ENCODE data around the gene SLC35F3. TPM values are rescaled to one million over a fixed set of nuclear protein-coding genes. Genes with fewer than 3 reads are reported as not detected.

The SLC35F3 gene
- polyA plus RNA-seq, 1 experiment = 0.06 TPM

GRCh38 chr1:234216116-234216703 lies 311.7 kb downstream of the SLC35F3 start:
- no peak for DNase-seq (ENCODE audit: low read depth)
- CTCF ChIA-PET = interaction anchor here (0.6 kb wide), 1 partner anchor 94 kb away, joined by 3 read pairs; no protein-coding TSS in a partner anchor
- TF ChIP-seq, protein P1, sequence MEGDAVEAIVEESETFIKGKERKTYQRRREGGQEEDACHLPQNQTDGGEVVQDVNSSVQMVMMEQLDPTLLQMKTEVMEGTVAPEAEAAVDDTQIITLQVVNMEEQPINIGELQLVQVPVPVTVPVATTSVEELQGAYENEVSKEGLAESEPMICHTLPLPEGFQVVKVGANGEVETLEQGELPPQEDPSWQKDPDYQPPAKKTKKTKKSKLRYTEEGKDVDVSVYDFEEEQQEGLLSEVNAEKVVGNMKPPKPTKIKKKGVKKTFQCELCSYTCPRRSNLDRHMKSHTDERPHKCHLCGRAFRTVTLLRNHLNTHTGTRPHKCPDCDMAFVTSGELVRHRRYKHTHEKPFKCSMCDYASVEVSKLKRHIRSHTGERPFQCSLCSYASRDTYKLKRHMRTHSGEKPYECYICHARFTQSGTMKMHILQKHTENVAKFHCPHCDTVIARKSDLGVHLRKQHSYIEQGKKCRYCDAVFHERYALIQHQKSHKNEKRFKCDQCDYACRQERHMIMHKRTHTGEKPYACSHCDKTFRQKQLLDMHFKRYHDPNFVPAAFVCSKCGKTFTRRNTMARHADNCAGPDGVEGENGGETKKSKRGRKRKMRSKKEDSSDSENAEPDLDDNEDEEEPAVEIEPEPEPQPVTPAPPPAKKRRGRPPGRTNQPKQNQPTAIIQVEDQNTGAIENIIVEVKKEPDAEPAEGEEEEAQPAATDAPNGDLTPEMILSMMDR (IDR thresholded peaks at IDR 0.05; ENCODE audit: insufficient read depth, low read depth, low read length) = no peak
- Histone ChIP-seq H3K36me3 (ENCODE audit: control insufficient read depth, insufficient read depth, low read length) (no peaks in the 10 kb centered on the region), H3K27me3 (ENCODE audit: control insufficient read depth, insufficient read depth, low read length) (peaks cover 9% of the 10 kb centered on the region), H3K4me3 (ENCODE audit: low read depth, low read length) (no peak overlapping the region)
- POLR2A ChIA-PET = no interaction called here

DNA sequence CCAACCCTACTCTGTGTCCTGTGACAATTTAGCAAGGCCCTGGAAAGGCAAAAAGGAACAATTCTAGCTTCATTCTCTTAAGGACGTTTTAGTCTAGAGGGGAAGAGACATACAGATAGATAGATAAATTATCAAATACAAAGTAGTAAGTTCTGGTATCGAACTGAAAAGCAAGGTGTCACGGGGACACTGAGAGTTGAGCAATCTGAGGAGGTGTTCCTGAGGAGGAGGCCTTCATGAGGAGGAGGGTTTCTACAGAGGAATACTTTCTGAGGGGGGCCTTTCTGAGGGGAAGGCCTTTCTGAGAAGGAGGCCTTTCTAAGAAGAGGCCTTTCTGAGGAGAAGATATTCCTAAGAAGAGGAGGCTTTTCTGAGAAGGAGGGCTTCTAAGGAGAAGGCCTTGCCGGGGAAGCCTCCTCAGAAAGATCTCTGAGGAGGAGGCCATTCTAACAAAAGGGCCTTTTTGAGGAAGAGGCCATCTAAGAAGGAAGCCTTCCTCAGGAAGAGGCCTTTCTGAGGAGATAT lies 312.9 kb downstream of the SLC35F3 start:
- no peak overlapping the region for H3K4me3 ChIP-seq (ENCODE audit: low read depth, low read length)
- H3K36me3 ChIP-seq (ENCODE audit: control insufficient read depth, insufficient read depth, low read length) = no peaks in the 10 kb centered on the region
- TF ChIP-seq, protein P1 (IDR thresholded peaks at IDR 0.05; ENCODE audit: insufficient read depth, low read depth, low read length) = no peak
- H3K27me3 ChIP-seq (ENCODE audit: control insufficient read depth, insufficient read depth, low read length) = peaks cover 9% of the 10 kb centered on the region
- CTCF ChIA-PET = no interaction called here
- DNase-seq (ENCODE audit: low read depth) = no peak
- POLR2A ChIA-PET = no interaction called here

DNA sequence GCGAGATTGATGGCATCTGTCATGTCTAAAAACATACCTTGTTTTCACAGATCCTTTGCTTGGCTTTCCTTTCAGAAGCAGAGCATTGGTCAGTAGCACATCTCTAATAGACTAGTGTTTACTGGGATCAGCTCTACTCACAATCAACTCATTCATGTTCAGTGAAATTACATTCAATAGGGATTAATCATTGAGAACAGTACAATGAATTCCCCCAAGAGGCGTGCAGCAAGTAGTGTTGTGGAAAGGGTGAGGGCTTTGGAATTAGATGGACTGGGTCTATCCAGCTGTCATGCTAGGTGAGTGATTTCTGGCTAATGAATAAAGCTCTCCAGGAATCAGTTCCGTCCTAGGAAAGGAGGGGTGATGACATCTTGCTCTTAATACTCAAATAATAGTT lies 313.6 kb downstream of the SLC35F3 start:
- peaks cover 9% of the 10 kb centered on the region for H3K27me3 ChIP-seq (ENCODE audit: control insufficient read depth, insufficient read depth, low read length)
- ChIA-PET POLR2A (no interaction called here), CTCF (no interaction called here)
- no peaks in the 10 kb centered on the region for H3K36me3 ChIP-seq (ENCODE audit: control insufficient read depth, insufficient read depth, low read length)
- H3K4me3 ChIP-seq (ENCODE audit: low read depth, low read length) = no peak overlapping the region
- TF ChIP-seq, protein P1 (IDR thresholded peaks at IDR 0.05; ENCODE audit: insufficient read depth, low read depth, low read length) = no peak
- DNase-seq (ENCODE audit: low read depth) = no peak

DNA sequence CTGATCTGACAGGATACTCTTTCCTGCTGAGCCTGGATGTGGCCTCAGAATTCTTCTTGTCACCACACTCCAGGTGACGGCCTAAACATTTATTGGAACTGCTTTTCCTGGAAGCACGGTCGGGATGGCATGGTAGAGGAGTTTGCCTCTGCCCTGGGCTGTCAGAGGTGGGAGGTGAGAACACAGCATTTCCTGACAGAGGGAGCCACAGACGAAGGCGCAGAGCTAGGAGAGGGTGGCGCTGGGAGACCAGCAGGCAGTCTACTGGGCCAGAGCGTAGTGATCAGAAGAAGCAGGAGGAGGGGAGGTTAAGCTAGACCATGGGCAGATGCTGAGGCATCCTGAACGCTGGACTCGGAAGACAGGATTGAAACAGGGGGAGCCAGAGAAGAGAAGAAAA lies 315.2 kb downstream of the SLC35F3 start:
- peaks cover 6% of the 10 kb centered on the region for H3K27me3 ChIP-seq (ENCODE audit: control insufficient read depth, insufficient read depth, low read length)
- no peak overlapping the region for H3K4me3 ChIP-seq (ENCODE audit: low read depth, low read length)
- ChIA-PET POLR2A (no interaction called here), CTCF (no interaction called here)
- no peak for DNase-seq (ENCODE audit: low read depth)
- TF ChIP-seq, protein P1 (IDR thresholded peaks at IDR 0.05; ENCODE audit: insufficient read depth, low read depth, low read length) = no peak
- H3K36me3 ChIP-seq (ENCODE audit: control insufficient read depth, insufficient read depth, low read length) = no peaks in the 10 kb centered on the region

DNA sequence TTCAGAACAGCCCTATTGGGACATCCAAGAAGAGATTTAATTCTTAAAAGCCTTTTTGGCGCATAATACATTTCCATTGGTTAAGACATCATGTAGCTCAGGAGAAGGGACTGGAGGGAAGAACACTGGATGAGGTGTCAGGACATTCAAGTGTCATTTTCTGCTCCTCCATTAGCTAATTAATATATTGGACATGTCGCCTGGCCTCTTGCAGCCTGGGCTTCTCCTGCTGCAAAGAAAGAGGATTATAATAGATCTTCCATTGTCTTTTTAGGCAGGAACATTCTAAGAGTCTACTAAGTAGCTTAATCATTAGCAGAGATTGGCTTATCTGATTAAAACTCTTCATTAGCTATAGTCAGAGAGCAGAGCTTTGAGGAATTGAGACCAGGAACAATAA lies 317.1 kb downstream of the SLC35F3 start:
- no peaks in the 10 kb centered on the region for H3K27me3 ChIP-seq (ENCODE audit: control insufficient read depth, insufficient read depth, low read length)
- DNase-seq (ENCODE audit: low read depth) = no peak
- TF ChIP-seq, protein P1 (IDR thresholded peaks at IDR 0.05; ENCODE audit: insufficient read depth, low read depth, low read length) = no peak
- POLR2A ChIA-PET = no interaction called here
- H3K36me3 ChIP-seq (ENCODE audit: control insufficient read depth, insufficient read depth, low read length) = no peaks in the 10 kb centered on the region
- CTCF ChIA-PET = no interaction called here
- no peak overlapping the region for H3K4me3 ChIP-seq (ENCODE audit: low read depth, low read length)

Measured in BJ (cell line).